ENCODE measurements around the gene MLPH. TPM values are rescaled to one million over a fixed set of nuclear protein-coding genes. Genes with fewer than 3 reads are reported as not detected.

Gene MLPH
- total and polyA plus RNA-seq, 7 experiments from 2014 or later: not detected

GRCh38 chr2:237556773-237557632 lies 70.0 kb downstream of the MLPH start:
- CTCF ChIA-PET: no interaction called here
- intact Hi-C loops (cut with micrococcal nuclease): no loop called here
- H3K9me3 Mint-ChIP-seq: peaks cover 0 to 43% (median 8%) of the 10 kb centered on the region in 11 donors
- H3K27ac Mint-ChIP-seq: peak overlapping the region in 4 of 9 donors; percentile 65 to 77 (median 73)
- POLR2A ChIA-PET: no interaction called here
- ATAC-seq: peak; percentile 47
- Histone ChIP-seq H3K4me3 (ENCODE audit: low read length) (no peak overlapping the region), H3K27ac (ENCODE audit: low read depth, low read length) (no peak overlapping the region), H3K36me3 (ENCODE audit: control insufficient read depth in 2 of 3, insufficient read depth in 3 of 3, low read length in 3 of 3) (no peaks in the 10 kb centered on the region), H3K9me3 (ENCODE audit: control insufficient read depth in 2 of 3, low read length in 3 of 3) (no peaks in the 10 kb centered on the region), H3K27me3 (ENCODE audit: control insufficient read depth in 2 of 2, insufficient read depth in 2 of 2, low read length in 2 of 2) (no peaks in the 10 kb centered on the region), H3K4me1 (ENCODE audit: control insufficient read depth in 2 of 2, insufficient read depth in 2 of 2, low read length in 2 of 2) (peaks cover 0 to 6% of the 10 kb centered on the region in 2 donors)
- peaks cover 0 to 8% (median 0%) of the 10 kb centered on the region in 5 donors for H3K36me3 Mint-ChIP-seq
- peaks cover 0 to 14% (median 12%) of the 10 kb centered on the region in 7 donors for H3K4me1 Mint-ChIP-seq
- peaks cover 0 to 6% (median 0%) of the 10 kb centered on the region in 5 donors for H3K27me3 Mint-ChIP-seq
- peak overlapping the region in 6 of 10 donors; percentile 3 to 51 (median 24) for H3K4me3 Mint-ChIP-seq
- no peak for DNase-seq

GRCh38 chr2:237557633-237558015 lies 70.6 kb downstream of the MLPH start:
- DNase-seq (no peak), ATAC-seq (no peak)
- Mint-ChIP-seq H3K27ac (peak overlapping the region in 3 of 9 donors; percentile 65 to 73 (median 73)), H3K27me3 (peaks cover 0 to 6% (median 0%) of the 10 kb centered on the region in 5 donors), H3K4me3 (peak overlapping the region in 6 of 10 donors; percentile 9 to 51 (median 24)), H3K9me3 (peaks cover 0 to 42% (median 8%) of the 10 kb centered on the region in 11 donors), H3K4me1 (peaks cover 0 to 14% (median 12%) of the 10 kb centered on the region in 7 donors), H3K36me3 (peaks cover 0 to 8% (median 0%) of the 10 kb centered on the region in 5 donors)
- peaks cover 0 to 6% of the 10 kb centered on the region in 2 donors for H3K4me1 ChIP-seq (ENCODE audit: control insufficient read depth in 2 of 2, insufficient read depth in 2 of 2, low read length in 2 of 2)
- no peak overlapping the region for H3K4me3 ChIP-seq (ENCODE audit: low read length)
- CTCF ChIA-PET: no interaction called here
- H3K36me3 ChIP-seq (ENCODE audit: control insufficient read depth in 2 of 3, insufficient read depth in 3 of 3, low read length in 3 of 3): no peaks in the 10 kb centered on the region
- no peaks in the 10 kb centered on the region for H3K27me3 ChIP-seq (ENCODE audit: control insufficient read depth in 2 of 2, insufficient read depth in 2 of 2, low read length in 2 of 2)
- POLR2A ChIA-PET: no interaction called here
- intact Hi-C loops (cut with micrococcal nuclease): no loop called here
- no peak overlapping the region for H3K27ac ChIP-seq (ENCODE audit: low read depth, low read length)
- no peaks in the 10 kb centered on the region for H3K9me3 ChIP-seq (ENCODE audit: control insufficient read depth in 2 of 3, low read length in 3 of 3)

- Mint-ChIP-seq H3K4me3 (no peak overlapping the region), H3K27me3 (peaks cover 0 to 5% (median 0%) of the 10 kb centered on the region in 5 donors), H3K27ac (no peak overlapping the region), H3K4me1 (peaks cover 0 to 14% (median 12%) of the 10 kb centered on the region in 7 donors), H3K9me3 (peaks cover 0 to 28% (median 8%) of the 10 kb centered on the region in 11 donors), H3K36me3 (peaks cover 0 to 8% (median 0%) of the 10 kb centered on the region in 5 donors)
- ATAC-seq: no peak
- Histone ChIP-seq H3K4me1 (ENCODE audit: control insufficient read depth in 2 of 2, insufficient read depth in 2 of 2, low read length in 2 of 2) (peaks cover 0 to 6% of the 10 kb centered on the region in 2 donors), H3K27me3 (ENCODE audit: control insufficient read depth in 2 of 2, insufficient read depth in 2 of 2, low read length in 2 of 2) (no peaks in the 10 kb centered on the region), H3K27ac (ENCODE audit: low read depth, low read length) (no peak overlapping the region), H3K4me3 (ENCODE audit: low read length) (no peak overlapping the region), H3K36me3 (ENCODE audit: control insufficient read depth in 2 of 3, insufficient read depth in 3 of 3, low read length in 3 of 3) (no peaks in the 10 kb centered on the region), H3K9me3 (ENCODE audit: control insufficient read depth in 2 of 3, low read length in 3 of 3) (no peaks in the 10 kb centered on the region)
- ChIA-PET CTCF (no interaction called here), POLR2A (no interaction called here)
- intact Hi-C loops (cut with micrococcal nuclease): no loop called here
- DNase-seq: no peak
These were observed 72.0 kb downstream of the MLPH start for GRCh38 chr2:237558961-237559641.

GRCh38 chr2:237561221-237561620 lies 74.2 kb downstream of the MLPH start:
- Mint-ChIP-seq H3K4me1 (peaks cover 0 to 14% (median 12%) of the 10 kb centered on the region in 7 donors), H3K9me3 (peaks cover 0 to 9% (median 3%) of the 10 kb centered on the region in 11 donors), H3K4me3 (no peak overlapping the region), H3K36me3 (peaks cover 0 to 5% (median 0%) of the 10 kb centered on the region in 5 donors), H3K27ac (no peak overlapping the region), H3K27me3 (peaks cover 0 to 4% (median 0%) of the 10 kb centered on the region in 5 donors)
- H3K9me3 ChIP-seq (ENCODE audit: control insufficient read depth in 2 of 3, low read length in 3 of 3): no peaks in the 10 kb centered on the region
- DNase-seq (no peak), ATAC-seq (no peak)
- intact Hi-C loops (cut with micrococcal nuclease): no loop called here
- no peak overlapping the region for H3K4me3 ChIP-seq (ENCODE audit: low read length)
- no peaks in the 10 kb centered on the region for H3K27me3 ChIP-seq (ENCODE audit: control insufficient read depth in 2 of 2, insufficient read depth in 2 of 2, low read length in 2 of 2)
- ChIA-PET CTCF (interaction anchor here (1.6 kb wide), 1 partner anchor 12 kb away, joined by 3 read pairs; no protein-coding TSS in a partner anchor), POLR2A (no interaction called here)
- H3K4me1 ChIP-seq (ENCODE audit: control insufficient read depth in 2 of 2, insufficient read depth in 2 of 2, low read length in 2 of 2): peaks cover 0 to 6% of the 10 kb centered on the region in 2 donors
- H3K27ac ChIP-seq (ENCODE audit: low read depth, low read length): no peak overlapping the region
- H3K36me3 ChIP-seq (ENCODE audit: control insufficient read depth in 2 of 3, insufficient read depth in 3 of 3, low read length in 3 of 3): no peaks in the 10 kb centered on the region

GRCh38 chr2:237563816-237564215 lies 76.8 kb downstream of the MLPH start:
- no peaks in the 10 kb centered on the region for H3K9me3 ChIP-seq (ENCODE audit: control insufficient read depth in 2 of 3, low read length in 3 of 3)
- no peak overlapping the region for H3K4me3 ChIP-seq (ENCODE audit: low read length)
- Mint-ChIP-seq H3K36me3 (no peaks in the 10 kb centered on the region), H3K27ac (no peak overlapping the region), H3K9me3 (peaks cover 0 to 2% (median 0%) of the 10 kb centered on the region in 11 donors), H3K4me3 (no peak overlapping the region), H3K4me1 (no peaks in the 10 kb centered on the region), H3K27me3 (peaks cover 0 to 4% (median 0%) of the 10 kb centered on the region in 5 donors)
- no peaks in the 10 kb centered on the region for H3K36me3 ChIP-seq (ENCODE audit: control insufficient read depth in 2 of 3, insufficient read depth in 3 of 3, low read length in 3 of 3)
- no peaks in the 10 kb centered on the region for H3K4me1 ChIP-seq (ENCODE audit: control insufficient read depth in 2 of 2, insufficient read depth in 2 of 2, low read length in 2 of 2)
- DNase-seq (no peak), ATAC-seq (no peak)
- intact Hi-C loops (cut with micrococcal nuclease): no loop called here
- POLR2A ChIA-PET: no interaction called here
- CTCF ChIA-PET: no interaction called here
- no peaks in the 10 kb centered on the region for H3K27me3 ChIP-seq (ENCODE audit: control insufficient read depth in 2 of 2, insufficient read depth in 2 of 2, low read length in 2 of 2)
- H3K27ac ChIP-seq (ENCODE audit: low read depth, low read length): no peak overlapping the region

GRCh38 chr2:237564526-237565131 lies 77.6 kb downstream of the MLPH start:
- Mint-ChIP-seq H3K27me3 (peaks cover 0 to 4% (median 0%) of the 10 kb centered on the region in 5 donors), H3K4me1 (no peaks in the 10 kb centered on the region), H3K36me3 (no peaks in the 10 kb centered on the region), H3K4me3 (no peak overlapping the region), H3K27ac (no peak overlapping the region), H3K9me3 (peaks cover 0 to 2% (median 0%) of the 10 kb centered on the region in 11 donors)
- ChIA-PET CTCF (no interaction called here), POLR2A (no interaction called here)
- intact Hi-C loops (cut with micrococcal nuclease): no loop called here
- Histone ChIP-seq H3K27me3 (ENCODE audit: control insufficient read depth in 2 of 2, insufficient read depth in 2 of 2, low read length in 2 of 2) (no peaks in the 10 kb centered on the region), H3K4me1 (ENCODE audit: control insufficient read depth in 2 of 2, insufficient read depth in 2 of 2, low read length in 2 of 2) (no peaks in the 10 kb centered on the region), H3K9me3 (ENCODE audit: control insufficient read depth in 2 of 3, low read length in 3 of 3) (no peaks in the 10 kb centered on the region), H3K36me3 (ENCODE audit: control insufficient read depth in 2 of 3, insufficient read depth in 3 of 3, low read length in 3 of 3) (no peaks in the 10 kb centered on the region), H3K27ac (ENCODE audit: low read depth, low read length) (no peak overlapping the region), H3K4me3 (ENCODE audit: low read length) (no peak overlapping the region)
- DNase-seq (no peak), ATAC-seq (no peak)
